ENCODE data around the gene ELAC1. TPM values are rescaled to one million over a fixed set of nuclear protein-coding genes. Genes with fewer than 3 reads are reported as not detected.
A peak's percentile ranks its signal among the peaks of the same experiment; 100 is the strongest.

ELAC1 gene
- polyA plus RNA-seq, 2 of the 4 experiments (the other 2 are of a cell fraction), result 4.2 to 6.6 TPM

DNA sequence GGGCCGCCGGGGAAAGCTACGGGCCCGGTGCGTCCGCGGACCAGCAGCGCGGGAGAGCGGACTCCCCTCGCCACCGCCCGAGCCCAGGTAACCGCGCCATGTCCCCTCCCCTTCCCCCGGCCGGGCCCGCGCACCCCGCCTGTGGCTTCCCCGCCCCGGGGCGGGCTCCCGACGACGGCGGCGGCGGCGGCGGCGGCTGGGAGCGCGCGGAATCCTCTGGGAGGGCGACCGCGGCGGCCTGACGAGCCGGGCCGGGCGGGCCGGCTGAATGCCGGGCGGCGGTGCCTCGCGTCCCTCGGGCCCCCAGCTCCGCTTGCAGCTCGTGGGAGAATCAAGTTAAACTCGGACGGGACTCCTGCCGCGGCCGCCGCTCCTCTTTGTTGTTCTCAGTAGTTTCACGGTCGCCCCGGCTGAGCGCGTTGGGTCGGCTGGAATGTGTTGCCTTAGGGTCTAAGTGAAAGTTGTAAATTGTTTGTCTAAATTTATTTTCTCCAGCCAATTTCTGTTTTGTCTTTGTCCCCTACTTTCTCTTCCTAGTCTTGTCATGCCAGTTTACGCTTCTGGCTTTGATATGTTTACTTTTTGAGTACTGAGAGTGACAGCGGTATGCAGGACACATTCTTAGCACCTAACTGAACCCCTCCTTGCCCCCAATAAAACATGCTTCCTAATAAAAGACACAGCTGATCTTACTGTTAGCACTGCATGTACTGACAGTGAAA is 62.9 kb downstream of the ELAC1 start:
- peak overlapping the region; percentile 99 for H3K27ac ChIP-seq
- DNase-seq (ENCODE audit: low read depth in 1 of 2, low spot score in 1 of 2), result peak; percentile 31 to 45
- CTCF ChIA-PET, result interaction anchor here (0.6 to 1.7 kb wide), 2 partner anchors 61 to 210 kb away, joined by 3 to 4 read pairs; no protein-coding TSS in a partner anchor
- TF ChIP-seq ZNF302 (CRISPR knock-in tag; IDR thresholded peaks at IDR 0.05) (no peak), GATA3 (IDR thresholded peaks at IDR 0.05; ENCODE audit: borderline replicate concordance) (no peak), RCOR1 (IDR thresholded peaks at IDR 0.05; ENCODE audit: low read depth, low read length) (no peak), HOXA7 (CRISPR knock-in tag; IDR thresholded peaks at IDR 0.05) (no peak), MYC (IDR thresholded peaks at IDR 0.05; ENCODE audit: borderline replicate concordance, low read length) (no peak), KDM1A (IDR thresholded peaks at IDR 0.05; ENCODE audit: low read depth) (no peak), FOXS1 (CRISPR knock-in tag; IDR thresholded peaks at IDR 0.05) (no peak), MAZ (IDR thresholded peaks at IDR 0.05; ENCODE audit: borderline replicate concordance, low read depth, low read length) (no peak), CHD4 (IDR thresholded peaks at IDR 0.05; ENCODE audit: borderline replicate concordance) (no peak)
- TF ChIP-seq, protein P1, sequence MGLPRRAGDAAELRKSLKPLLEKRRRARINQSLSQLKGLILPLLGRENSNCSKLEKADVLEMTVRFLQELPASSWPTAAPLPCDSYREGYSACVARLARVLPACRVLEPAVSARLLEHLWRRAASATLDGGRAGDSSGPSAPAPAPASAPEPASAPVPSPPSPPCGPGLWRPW (IDR thresholded peaks at IDR 0.05), result no peak
- TF ChIP-seq, protein P2, sequence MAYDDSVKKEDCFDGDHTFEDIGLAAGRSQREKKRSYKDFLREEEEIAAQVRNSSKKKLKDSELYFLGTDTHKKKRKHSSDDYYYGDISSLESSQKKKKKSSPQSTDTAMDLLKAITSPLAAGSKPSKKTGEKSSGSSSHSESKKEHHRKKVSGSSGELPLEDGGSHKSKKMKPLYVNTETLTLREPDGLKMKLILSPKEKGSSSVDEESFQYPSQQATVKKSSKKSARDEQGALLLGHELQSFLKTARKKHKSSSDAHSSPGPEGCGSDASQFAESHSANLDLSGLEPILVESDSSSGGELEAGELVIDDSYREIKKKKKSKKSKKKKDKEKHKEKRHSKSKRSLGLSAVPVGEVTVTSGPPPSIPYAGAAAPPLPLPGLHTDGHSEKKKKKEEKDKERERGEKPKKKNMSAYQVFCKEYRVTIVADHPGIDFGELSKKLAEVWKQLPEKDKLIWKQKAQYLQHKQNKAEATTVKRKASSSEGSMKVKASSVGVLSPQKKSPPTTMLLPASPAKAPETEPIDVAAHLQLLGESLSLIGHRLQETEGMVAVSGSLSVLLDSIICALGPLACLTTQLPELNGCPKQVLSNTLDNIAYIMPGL (CRISPR knock-in tag; IDR thresholded peaks at IDR 0.05; ENCODE audit: borderline replicate concordance), result no peak
- TF ChIP-seq, protein P3, sequence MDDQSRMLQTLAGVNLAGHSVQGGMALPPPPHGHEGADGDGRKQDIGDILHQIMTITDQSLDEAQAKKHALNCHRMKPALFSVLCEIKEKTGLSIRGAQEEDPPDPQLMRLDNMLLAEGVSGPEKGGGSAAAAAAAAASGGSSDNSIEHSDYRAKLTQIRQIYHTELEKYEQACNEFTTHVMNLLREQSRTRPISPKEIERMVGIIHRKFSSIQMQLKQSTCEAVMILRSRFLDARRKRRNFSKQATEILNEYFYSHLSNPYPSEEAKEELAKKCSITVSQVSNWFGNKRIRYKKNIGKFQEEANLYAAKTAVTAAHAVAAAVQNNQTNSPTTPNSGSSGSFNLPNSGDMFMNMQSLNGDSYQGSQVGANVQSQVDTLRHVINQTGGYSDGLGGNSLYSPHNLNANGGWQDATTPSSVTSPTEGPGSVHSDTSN (IDR thresholded peaks at IDR 0.05), result no peak
- TF ChIP-seq, protein P4, sequence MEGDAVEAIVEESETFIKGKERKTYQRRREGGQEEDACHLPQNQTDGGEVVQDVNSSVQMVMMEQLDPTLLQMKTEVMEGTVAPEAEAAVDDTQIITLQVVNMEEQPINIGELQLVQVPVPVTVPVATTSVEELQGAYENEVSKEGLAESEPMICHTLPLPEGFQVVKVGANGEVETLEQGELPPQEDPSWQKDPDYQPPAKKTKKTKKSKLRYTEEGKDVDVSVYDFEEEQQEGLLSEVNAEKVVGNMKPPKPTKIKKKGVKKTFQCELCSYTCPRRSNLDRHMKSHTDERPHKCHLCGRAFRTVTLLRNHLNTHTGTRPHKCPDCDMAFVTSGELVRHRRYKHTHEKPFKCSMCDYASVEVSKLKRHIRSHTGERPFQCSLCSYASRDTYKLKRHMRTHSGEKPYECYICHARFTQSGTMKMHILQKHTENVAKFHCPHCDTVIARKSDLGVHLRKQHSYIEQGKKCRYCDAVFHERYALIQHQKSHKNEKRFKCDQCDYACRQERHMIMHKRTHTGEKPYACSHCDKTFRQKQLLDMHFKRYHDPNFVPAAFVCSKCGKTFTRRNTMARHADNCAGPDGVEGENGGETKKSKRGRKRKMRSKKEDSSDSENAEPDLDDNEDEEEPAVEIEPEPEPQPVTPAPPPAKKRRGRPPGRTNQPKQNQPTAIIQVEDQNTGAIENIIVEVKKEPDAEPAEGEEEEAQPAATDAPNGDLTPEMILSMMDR (IDR thresholded peaks at IDR 0.05), result no peak
- no peaks in the 10 kb centered on the region for H3K9me3 ChIP-seq
- peaks cover 13% of the 10 kb centered on the region; the same call in 1 of the 3 replicates for H3K4me1 ChIP-seq
- peak overlapping the region; percentile 96 for H3K4me3 ChIP-seq
- H3K4me2 ChIP-seq, result peak overlapping the region; percentile 81
- no peak for FAIRE-seq
- 0% methylated on average over 11 of the region's 66 CpGs for WGBS (ENCODE audit: missing lambda C conversion rate)
- POLR2A ChIA-PET, result interaction anchor here (0.7 to 2.6 kb wide), 13 partner anchors 8 to 184 kb away, joined by 3 to 17 read pairs (median 6); partner anchors contain the start of genes ELAC1, ME2 and MEX3C
- peak; percentile 70 to 86 for ATAC-seq

DNA sequence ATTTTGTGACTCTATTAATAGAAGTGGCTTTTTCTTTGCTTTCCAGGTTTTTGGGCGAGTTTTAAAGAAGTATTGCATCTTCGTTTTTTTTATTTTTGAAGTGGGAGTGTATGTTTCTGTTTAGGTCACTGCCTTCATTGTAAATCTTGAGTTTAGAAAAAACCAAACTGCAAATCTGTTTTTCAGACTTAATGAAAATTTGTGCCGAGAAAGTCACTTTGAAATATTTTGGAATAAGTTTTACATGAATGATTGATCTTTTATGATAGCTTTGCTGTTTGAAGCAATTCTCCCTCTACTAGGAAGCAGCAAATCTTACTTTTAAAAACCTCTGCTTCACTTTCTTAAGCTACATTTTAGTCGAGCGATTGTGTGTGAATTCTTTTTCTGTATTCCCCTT is 64.4 kb downstream of the ELAC1 start:
- Histone ChIP-seq H3K4me3 (no peak overlapping the region), H3K9me3 (no peaks in the 10 kb centered on the region), H3K27ac (no peak overlapping the region), H3K4me2 (peak overlapping the region; percentile 81), H3K4me1 (peaks cover 20% of the 10 kb centered on the region; the same call in 2 of the 3 replicates)
- no peak for FAIRE-seq
- ATAC-seq, result no peak
- POLR2A ChIA-PET, result no interaction called here
- no peak for DNase-seq (ENCODE audit: low read depth in 1 of 2, low spot score in 1 of 2)
- WGBS (ENCODE audit: missing lambda C conversion rate), result 58% methylated on average over 5 of the region's 5 CpGs
- CTCF ChIA-PET, result interaction anchor here (0.6 kb wide), 1 partner anchor 84 kb away, joined by 4 read pairs; no protein-coding TSS in a partner anchor
- TF ChIP-seq, protein P5, sequence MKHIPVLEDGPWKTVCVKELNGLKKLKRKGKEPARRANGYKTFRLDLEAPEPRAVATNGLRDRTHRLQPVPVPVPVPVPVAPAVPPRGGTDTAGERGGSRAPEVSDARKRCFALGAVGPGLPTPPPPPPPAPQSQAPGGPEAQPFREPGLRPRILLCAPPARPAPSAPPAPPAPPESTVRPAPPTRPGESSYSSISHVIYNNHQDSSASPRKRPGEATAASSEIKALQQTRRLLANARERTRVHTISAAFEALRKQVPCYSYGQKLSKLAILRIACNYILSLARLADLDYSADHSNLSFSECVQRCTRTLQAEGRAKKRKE (CRISPR knock-in tag; IDR thresholded peaks at IDR 0.05; ENCODE audit: low read depth), result no peak
- TF ChIP-seq, protein P6, sequence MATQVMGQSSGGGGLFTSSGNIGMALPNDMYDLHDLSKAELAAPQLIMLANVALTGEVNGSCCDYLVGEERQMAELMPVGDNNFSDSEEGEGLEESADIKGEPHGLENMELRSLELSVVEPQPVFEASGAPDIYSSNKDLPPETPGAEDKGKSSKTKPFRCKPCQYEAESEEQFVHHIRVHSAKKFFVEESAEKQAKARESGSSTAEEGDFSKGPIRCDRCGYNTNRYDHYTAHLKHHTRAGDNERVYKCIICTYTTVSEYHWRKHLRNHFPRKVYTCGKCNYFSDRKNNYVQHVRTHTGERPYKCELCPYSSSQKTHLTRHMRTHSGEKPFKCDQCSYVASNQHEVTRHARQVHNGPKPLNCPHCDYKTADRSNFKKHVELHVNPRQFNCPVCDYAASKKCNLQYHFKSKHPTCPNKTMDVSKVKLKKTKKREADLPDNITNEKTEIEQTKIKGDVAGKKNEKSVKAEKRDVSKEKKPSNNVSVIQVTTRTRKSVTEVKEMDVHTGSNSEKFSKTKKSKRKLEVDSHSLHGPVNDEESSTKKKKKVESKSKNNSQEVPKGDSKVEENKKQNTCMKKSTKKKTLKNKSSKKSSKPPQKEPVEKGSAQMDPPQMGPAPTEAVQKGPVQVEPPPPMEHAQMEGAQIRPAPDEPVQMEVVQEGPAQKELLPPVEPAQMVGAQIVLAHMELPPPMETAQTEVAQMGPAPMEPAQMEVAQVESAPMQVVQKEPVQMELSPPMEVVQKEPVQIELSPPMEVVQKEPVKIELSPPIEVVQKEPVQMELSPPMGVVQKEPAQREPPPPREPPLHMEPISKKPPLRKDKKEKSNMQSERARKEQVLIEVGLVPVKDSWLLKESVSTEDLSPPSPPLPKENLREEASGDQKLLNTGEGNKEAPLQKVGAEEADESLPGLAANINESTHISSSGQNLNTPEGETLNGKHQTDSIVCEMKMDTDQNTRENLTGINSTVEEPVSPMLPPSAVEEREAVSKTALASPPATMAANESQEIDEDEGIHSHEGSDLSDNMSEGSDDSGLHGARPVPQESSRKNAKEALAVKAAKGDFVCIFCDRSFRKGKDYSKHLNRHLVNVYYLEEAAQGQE (IDR thresholded peaks at IDR 0.05), result no peak
- TF ChIP-seq NR3C1 (IDR thresholded peaks at IDR 0.05) (no peak), ZC3H11A (IDR thresholded peaks at IDR 0.05) (no peak), RARB (CRISPR knock-in tag; IDR thresholded peaks at IDR 0.05) (no peak), ESRRA (IDR thresholded peaks at IDR 0.05; ENCODE audit: borderline replicate concordance, low read length) (no peak), CHD4 (IDR thresholded peaks at IDR 0.05; ENCODE audit: borderline replicate concordance) (no peak), HOXA7 (CRISPR knock-in tag; IDR thresholded peaks at IDR 0.05) (no peak), POLR2AphosphoS2 (conservative IDR thresholded peaks at IDR 0.05; ENCODE audit: low read length) (no peak)
- TF ChIP-seq, protein P7, sequence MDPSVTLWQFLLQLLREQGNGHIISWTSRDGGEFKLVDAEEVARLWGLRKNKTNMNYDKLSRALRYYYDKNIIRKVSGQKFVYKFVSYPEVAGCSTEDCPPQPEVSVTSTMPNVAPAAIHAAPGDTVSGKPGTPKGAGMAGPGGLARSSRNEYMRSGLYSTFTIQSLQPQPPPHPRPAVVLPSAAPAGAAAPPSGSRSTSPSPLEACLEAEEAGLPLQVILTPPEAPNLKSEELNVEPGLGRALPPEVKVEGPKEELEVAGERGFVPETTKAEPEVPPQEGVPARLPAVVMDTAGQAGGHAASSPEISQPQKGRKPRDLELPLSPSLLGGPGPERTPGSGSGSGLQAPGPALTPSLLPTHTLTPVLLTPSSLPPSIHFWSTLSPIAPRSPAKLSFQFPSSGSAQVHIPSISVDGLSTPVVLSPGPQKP (IDR thresholded peaks at IDR 0.05; ENCODE audit: low read depth, low read length), result no peak
- TF ChIP-seq, protein P8, sequence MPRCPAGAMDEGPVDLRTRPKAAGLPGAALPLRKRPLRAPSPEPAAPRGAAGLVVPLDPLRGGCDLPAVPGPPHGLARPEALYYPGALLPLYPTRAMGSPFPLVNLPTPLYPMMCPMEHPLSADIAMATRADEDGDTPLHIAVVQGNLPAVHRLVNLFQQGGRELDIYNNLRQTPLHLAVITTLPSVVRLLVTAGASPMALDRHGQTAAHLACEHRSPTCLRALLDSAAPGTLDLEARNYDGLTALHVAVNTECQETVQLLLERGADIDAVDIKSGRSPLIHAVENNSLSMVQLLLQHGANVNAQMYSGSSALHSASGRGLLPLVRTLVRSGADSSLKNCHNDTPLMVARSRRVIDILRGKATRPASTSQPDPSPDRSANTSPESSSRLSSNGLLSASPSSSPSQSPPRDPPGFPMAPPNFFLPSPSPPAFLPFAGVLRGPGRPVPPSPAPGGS (IDR thresholded peaks at IDR 0.05), result no peak

Data from A549 (cell line).